Measurements from ENCODE around the gene FOXD1.
"Not testable (repeated sequence)": the region's sequence is repeated elsewhere in the genome, so short reads cannot be mapped to it uniquely, and the experiment has no call there.

DNA sequence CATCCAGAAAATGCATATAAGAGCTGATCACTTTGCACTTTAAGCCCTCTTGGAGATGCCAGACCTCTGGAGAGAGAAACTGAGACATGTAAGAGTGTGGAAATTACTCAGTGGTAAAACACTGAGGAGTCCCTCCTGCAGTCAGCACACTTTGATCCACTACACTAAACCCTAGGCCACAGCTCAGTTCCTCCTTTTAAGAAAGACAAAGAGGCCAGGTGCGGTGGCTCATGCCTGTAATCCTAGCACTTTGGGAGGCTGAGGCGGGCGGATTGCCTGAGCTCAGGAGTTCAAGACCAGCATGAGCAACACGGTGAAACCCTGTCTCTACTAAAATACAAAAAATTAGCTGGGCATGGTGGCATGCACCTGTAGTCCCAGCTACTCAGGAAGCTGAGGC is 38.7 kb upstream of the FOXD1 start:
- TF ChIP-seq, protein P1, sequence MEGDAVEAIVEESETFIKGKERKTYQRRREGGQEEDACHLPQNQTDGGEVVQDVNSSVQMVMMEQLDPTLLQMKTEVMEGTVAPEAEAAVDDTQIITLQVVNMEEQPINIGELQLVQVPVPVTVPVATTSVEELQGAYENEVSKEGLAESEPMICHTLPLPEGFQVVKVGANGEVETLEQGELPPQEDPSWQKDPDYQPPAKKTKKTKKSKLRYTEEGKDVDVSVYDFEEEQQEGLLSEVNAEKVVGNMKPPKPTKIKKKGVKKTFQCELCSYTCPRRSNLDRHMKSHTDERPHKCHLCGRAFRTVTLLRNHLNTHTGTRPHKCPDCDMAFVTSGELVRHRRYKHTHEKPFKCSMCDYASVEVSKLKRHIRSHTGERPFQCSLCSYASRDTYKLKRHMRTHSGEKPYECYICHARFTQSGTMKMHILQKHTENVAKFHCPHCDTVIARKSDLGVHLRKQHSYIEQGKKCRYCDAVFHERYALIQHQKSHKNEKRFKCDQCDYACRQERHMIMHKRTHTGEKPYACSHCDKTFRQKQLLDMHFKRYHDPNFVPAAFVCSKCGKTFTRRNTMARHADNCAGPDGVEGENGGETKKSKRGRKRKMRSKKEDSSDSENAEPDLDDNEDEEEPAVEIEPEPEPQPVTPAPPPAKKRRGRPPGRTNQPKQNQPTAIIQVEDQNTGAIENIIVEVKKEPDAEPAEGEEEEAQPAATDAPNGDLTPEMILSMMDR (IDR thresholded peaks at IDR 0.05): not testable (repeated sequence)
- TF ChIP-seq POLR2A (IDR thresholded peaks at IDR 0.05): not testable (repeated sequence)

All from heart left ventricle (tissue), 13 donors.